Dedifferentiated amniotic fluid mesenchymal stem cell (primary cell): ENCODE results near the gene OCRL.

Source experiments
- DNase-seq: peaks from one replicate; pipeline ENCODE4 v3.0.0-alpha.2; 2016; ENCODE audit errors: extremely low spot score

The OCRL gene

GRCh38 chrX:129585167-129585566 lies 45.1 kb downstream of the OCRL start:
- DNase-seq = no peak

GRCh38 chrX:129585691-129586090 lies 45.6 kb downstream of the OCRL start:
- no peak for DNase-seq

GRCh38 chrX:129586446-129586845 lies 46.4 kb downstream of the OCRL start:
- DNase-seq = no peak

- no peak for DNase-seq
Measured at GRCh38 chrX:129590596-129590995, 50.5 kb downstream of the OCRL start.

- DNase-seq = no peak
Measured at GRCh38 chrX:129593137-129593536, 53.1 kb downstream of the OCRL start.

GRCh38 chrX:129594781-129595180 lies 54.7 kb downstream of the OCRL start:
- no peak for DNase-seq

- no peak for DNase-seq
Measured at GRCh38 chrX:129596077-129596476, 56.0 kb downstream of the OCRL start.

GRCh38 chrX:129597905-129598304 lies 57.8 kb downstream of the OCRL start:
- DNase-seq = no peak

GRCh38 chrX:129599499-129599898 lies 59.4 kb downstream of the OCRL start:
- DNase-seq = no peak

GRCh38 chrX:129599996-129600395 lies 59.9 kb downstream of the OCRL start:
- DNase-seq = no peak

GRCh38 chrX:129600981-129601424 lies 60.9 kb downstream of the OCRL start:
- DNase-seq = no peak

GRCh38 chrX:129606918-129607317 lies 66.9 kb downstream of the OCRL start:
- DNase-seq = peak; percentile 36

- no peak for DNase-seq
Measured at GRCh38 chrX:129608496-129608895, 68.4 kb downstream of the OCRL start.

GRCh38 chrX:129609395-129609794 lies 69.3 kb downstream of the OCRL start:
- DNase-seq = no peak

- no peak for DNase-seq
Measured at GRCh38 chrX:129612396-129612795, 72.3 kb downstream of the OCRL start.

- DNase-seq = no peak
Measured at GRCh38 chrX:129613596-129613995, 73.5 kb downstream of the OCRL start.

- no peak for DNase-seq
Measured at GRCh38 chrX:129614481-129615255, 74.6 kb downstream of the OCRL start.

GRCh38 chrX:129617420-129617819 lies 77.4 kb downstream of the OCRL start:
- DNase-seq = no peak

- DNase-seq = no peak
Measured at GRCh38 chrX:129618997-129619396, 78.9 kb downstream of the OCRL start.

GRCh38 chrX:129622757-129623301 lies 82.8 kb downstream of the OCRL start:
- no peak for DNase-seq

GRCh38 chrX:129626026-129626425 lies 86.0 kb downstream of the OCRL start:
- no peak for DNase-seq

- no peak for DNase-seq
Measured at GRCh38 chrX:129629837-129630236, 89.8 kb downstream of the OCRL start.

GRCh38 chrX:129631849-129632248 lies 91.8 kb downstream of the OCRL start:
- no peak for DNase-seq

GRCh38 chrX:129632443-129632842 lies 92.4 kb downstream of the OCRL start:
- DNase-seq = no peak
